Gastrocnemius medialis (tissue), 4 donors: ENCODE data around the gene RPL31. TPM values are rescaled to one million over a fixed set of nuclear protein-coding genes. Genes with fewer than 3 reads are reported as not detected.

Source experiments
- ATAC-seq, 2 donors: fragments of 150-250 bp; one replicate each; pipeline ENCODE4 v1.9.1; 2016
- DNase-seq, 2 donors: peaks; one replicate each; pipeline ENCODE4 v3.0.0-alpha.2; 2019
- H3K27ac ChIP-seq, 4 donors: fragments of 200-600 bp; sonication (generic); 1 replicate in 1 of 4; 2 replicates in 3 of 4; pipeline ENCODE4 v1.5.1; 2016 to 2018; ENCODE audit warnings: mild to moderate bottlenecking in 2 of 4, moderate library complexity in 1 of 4
- H3K27me3 ChIP-seq, 3 donors: fragments of 200-600 bp; sonication (generic) in 2 of 3; 1 replicate in 1 of 3; 2 replicates in 2 of 3; pipeline versions ENCODE4 v1.5.1 to v1.6.0; 2016 to 2019; ENCODE audit warnings: mild to moderate bottlenecking in 1 of 3, moderate library complexity in 1 of 3
- H3K36me3 ChIP-seq, 2 donors: fragments of 200-600 bp; sonication (generic) in 1 of 2; one replicate each; pipeline ENCODE4 v1.5.1; 2017 to 2018
- H3K4me1 ChIP-seq, 2 donors: fragments of 200-600 bp; sonication (generic) in 1 of 2; one replicate each; pipeline ENCODE4 v1.5.1; 2016 to 2017; ENCODE audit warnings: mild to moderate bottlenecking in 2 of 2
- H3K4me3 ChIP-seq, 4 donors: fragments of 200-600 bp; sonication (generic) in 3 of 4; 1 replicate in 1 of 4; 2 replicates in 3 of 4; pipeline ENCODE4 v1.5.1; 2016 to 2019; ENCODE audit warnings: mild to moderate bottlenecking in 2 of 4
- H3K9me3 ChIP-seq, 3 donors: fragments of 200-600 bp; sonication (generic) in 2 of 3; 1 replicate in 1 of 3; 2 replicates in 2 of 3; pipeline ENCODE4 v1.5.1; 2016 to 2019
- CTCF ChIP-seq, 5 experiments: fragments of 450-650 bp in 3 of 5; fragments of 200-600 bp in 2 of 5; sonication (generic) in 2 of 5; IDR thresholded peaks in 4 of 5; conservative IDR thresholded peaks in 1 of 5; 1 replicate in 4 of 5; 2 replicates in 1 of 5; pipeline ENCODE4 v1.5.1; 2016 to 2019; ENCODE audit warnings: antibody characterized with exemption in 5 of 5, mild to moderate bottlenecking in 3 of 5, moderate library complexity in 3 of 5
- POLR2A ChIP-seq, 2 donors: fragments of 450-650 bp; IDR thresholded peaks; one replicate each; pipeline ENCODE4 v1.6.1; 2017; ENCODE audit warnings: antibody characterized with exemption in 2 of 2, mild to moderate bottlenecking in 2 of 2, moderate library complexity in 2 of 2
- in situ Hi-C, 4 donors: fragments of 200-750 bp; cut with MboI; loops; one replicate each; pipeline versions ENCODE4 v1.15.0 to v1.8.0; 2017; ENCODE audit warnings: low sequenced_read_pairs in 4 of 4
- intact Hi-C: fragments of 100-400 bp; cut with DNase I; formaldehyde crosslinking; loops from one replicate; pipeline ENCODE4 v1.15.1; 2023; ENCODE audit warnings: low total_unique reads
- total RNA-seq, 4 donors: library from RNA; depleted of rRNA; stranded (reverse); fragments of >200 nt; gene quantifications; one replicate each; pipeline versions ENCODE4 v1.1.0 to v1.2.3, GENCODE V29; 2016

Gene RPL31
- total RNA-seq, 4 donors from 2014 or later = 572 to 825 (median 762) TPM

- Histone ChIP-seq H3K36me3 (peaks cover 0 to 34% of the 10 kb centered on the region in 2 donors), H3K27me3 (no peaks in the 10 kb centered on the region), H3K9me3 (no peaks in the 10 kb centered on the region), H3K27ac (no peak overlapping the region), H3K4me1 (no peaks in the 10 kb centered on the region), H3K4me3 (no peak overlapping the region)
- DNase-seq = no peak
- intact Hi-C loops (no loop called here), in situ Hi-C loops (loop anchor here in 2 of 4 donors (10.0 kb wide), 2 partner anchors 257 to 377 kb away; no protein-coding TSS in a partner anchor)
- no peak for TF ChIP-seq CTCF (IDR thresholded peaks at IDR 0.05 in 4 of 5, conservative IDR thresholded peaks at IDR 0.05 in 1 of 5)
- TF ChIP-seq POLR2A (IDR thresholded peaks at IDR 0.05) = no peak
- ATAC-seq = no peak
Observed at GRCh38 chr2:100991404-100991773, 10.7 kb upstream of the RPL31 start.

- intact Hi-C loops (no loop called here), in situ Hi-C loops (loop anchor here in 2 of 4 donors (10.0 kb wide), 2 partner anchors 257 to 377 kb away; no protein-coding TSS in a partner anchor)
- ATAC-seq (no peak), DNase-seq (no peak)
- Histone ChIP-seq H3K4me1 (no peaks in the 10 kb centered on the region), H3K27ac (no peak overlapping the region), H3K9me3 (no peaks in the 10 kb centered on the region), H3K27me3 (no peaks in the 10 kb centered on the region), H3K4me3 (no peak overlapping the region), H3K36me3 (peaks cover 0 to 34% of the 10 kb centered on the region in 2 donors)
- TF ChIP-seq POLR2A (IDR thresholded peaks at IDR 0.05) (no peak), CTCF (IDR thresholded peaks at IDR 0.05 in 4 of 5, conservative IDR thresholded peaks at IDR 0.05 in 1 of 5) (no peak)
Observed at GRCh38 chr2:100992262-100992661, 9.8 kb upstream of the RPL31 start.

GRCh38 chr2:100993294-100993693 is 8.8 kb upstream of the RPL31 start:
- Histone ChIP-seq H3K27ac (no peak overlapping the region), H3K4me1 (no peaks in the 10 kb centered on the region), H3K27me3 (no peaks in the 10 kb centered on the region), H3K4me3 (no peak overlapping the region), H3K36me3 (peaks cover 0 to 34% of the 10 kb centered on the region in 2 donors), H3K9me3 (no peaks in the 10 kb centered on the region)
- TF ChIP-seq POLR2A (IDR thresholded peaks at IDR 0.05) = no peak
- no peak for TF ChIP-seq CTCF (IDR thresholded peaks at IDR 0.05 in 4 of 5, conservative IDR thresholded peaks at IDR 0.05 in 1 of 5)
- in situ Hi-C loops (loop anchor here in 2 of 4 donors (10.0 kb wide), 2 partner anchors 258 to 378 kb away; no protein-coding TSS in a partner anchor), intact Hi-C loops (no loop called here)
- DNase-seq (no peak), ATAC-seq (no peak)

- intact Hi-C loops (no loop called here), in situ Hi-C loops (loop anchor here in 2 of 4 donors (10.0 kb wide), 2 partner anchors 261 to 381 kb away; no protein-coding TSS in a partner anchor)
- H3K36me3 ChIP-seq = peaks cover 0 to 30% of the 10 kb centered on the region in 2 donors
Observed at GRCh38 chr2:100995309-100996075, 6.6 kb upstream of the RPL31 start.

More at GRCh38 chr2:100995309-100996075, 6.6 kb upstream of the RPL31 start:
- no peak for TF ChIP-seq POLR2A (IDR thresholded peaks at IDR 0.05)
- TF ChIP-seq CTCF (IDR thresholded peaks at IDR 0.05 in 4 of 5, conservative IDR thresholded peaks at IDR 0.05 in 1 of 5) = no peak
- DNase-seq = no peak
- Histone ChIP-seq H3K4me3 (no peak overlapping the region), H3K4me1 (no peaks in the 10 kb centered on the region), H3K27me3 (no peaks in the 10 kb centered on the region), H3K9me3 (no peaks in the 10 kb centered on the region), H3K27ac (no peak overlapping the region)
- ATAC-seq = no peak
